ENCODE data around the gene AR.
"Not testable (repeated sequence)": the region's sequence is repeated elsewhere in the genome, so short reads cannot be mapped to it uniquely, and the experiment has no call there.

AR gene

GRCh38 chrX:67665583-67665982 is 121.8 kb downstream of the AR start:
- no peak for DNase-seq
- H3K36me3 ChIP-seq: no peaks in the 10 kb centered on the region
- no peaks in the 10 kb centered on the region for H3K9me3 ChIP-seq
- no peak overlapping the region for H3K4me3 ChIP-seq (ENCODE audit: low read depth, low read length)
- no peaks in the 10 kb centered on the region for H3K4me1 ChIP-seq
- TF ChIP-seq CTCF (IDR thresholded peaks at IDR 0.05; ENCODE audit: low read depth, low read length): no peak
- H3K27me3 ChIP-seq: no peaks in the 10 kb centered on the region

GRCh38 chrX:67670717-67671116 is 126.9 kb downstream of the AR start:
- H3K9me3 ChIP-seq; H3K4me3 ChIP-seq (ENCODE audit: low read depth, low read length); H3K4me1 ChIP-seq; H3K27me3 ChIP-seq; H3K36me3 ChIP-seq; DNase-seq: not testable (repeated sequence)

GRCh38 chrX:67673741-67674274 is 130.0 kb downstream of the AR start:
- H3K27me3 ChIP-seq: no peaks in the 10 kb centered on the region
- H3K4me1 ChIP-seq: no peaks in the 10 kb centered on the region
- no peak for DNase-seq
- no peak for TF ChIP-seq CTCF (IDR thresholded peaks at IDR 0.05; ENCODE audit: low read depth, low read length)
- no peaks in the 10 kb centered on the region for H3K36me3 ChIP-seq
- no peak overlapping the region for H3K4me3 ChIP-seq (ENCODE audit: low read depth, low read length)
- no peaks in the 10 kb centered on the region for H3K9me3 ChIP-seq

GRCh38 chrX:67674741-67675140 is 130.9 kb downstream of the AR start:
- Histone ChIP-seq H3K36me3 (no peaks in the 10 kb centered on the region), H3K27me3 (no peaks in the 10 kb centered on the region), H3K9me3 (no peaks in the 10 kb centered on the region), H3K4me3 (ENCODE audit: low read depth, low read length) (no peak overlapping the region), H3K4me1 (no peaks in the 10 kb centered on the region)
- no peak for TF ChIP-seq CTCF (IDR thresholded peaks at IDR 0.05; ENCODE audit: low read depth, low read length)
- no peak for DNase-seq

- Histone ChIP-seq H3K9me3 (no peaks in the 10 kb centered on the region), H3K36me3 (no peaks in the 10 kb centered on the region), H3K27me3 (no peaks in the 10 kb centered on the region), H3K4me1 (no peaks in the 10 kb centered on the region), H3K4me3 (ENCODE audit: low read depth, low read length) (no peak overlapping the region)
- no peak for TF ChIP-seq CTCF (IDR thresholded peaks at IDR 0.05; ENCODE audit: low read depth, low read length)
- no peak for DNase-seq
Observed at GRCh38 chrX:67684136-67684535, 140.3 kb downstream of the AR start.

GRCh38 chrX:67692246-67692645 is 148.4 kb downstream of the AR start:
- no peaks in the 10 kb centered on the region for H3K36me3 ChIP-seq
- H3K4me3 ChIP-seq (ENCODE audit: low read depth, low read length): no peak overlapping the region
- no peaks in the 10 kb centered on the region for H3K4me1 ChIP-seq
- H3K9me3 ChIP-seq: no peaks in the 10 kb centered on the region
- DNase-seq: no peak
- no peaks in the 10 kb centered on the region for H3K27me3 ChIP-seq
- TF ChIP-seq CTCF (IDR thresholded peaks at IDR 0.05; ENCODE audit: low read depth, low read length): no peak

- DNase-seq: no peak
- Histone ChIP-seq H3K36me3 (no peaks in the 10 kb centered on the region), H3K4me1 (no peaks in the 10 kb centered on the region), H3K27me3 (no peaks in the 10 kb centered on the region), H3K9me3 (no peaks in the 10 kb centered on the region), H3K4me3 (ENCODE audit: low read depth, low read length) (no peak overlapping the region)
- TF ChIP-seq CTCF (IDR thresholded peaks at IDR 0.05; ENCODE audit: low read depth, low read length): no peak
Observed at GRCh38 chrX:67693928-67694327, 150.1 kb downstream of the AR start.

All from BE2C (cell line).